MM.1S (cell line): ENCODE results near the gene FLT1.

Experiments used
- EZH2 ChIP-seq: fragments of 300-600 bp; sonication (generic); optimal IDR thresholded peaks from 2 replicates; pipeline ENCODE3; 2017; ENCODE audit warnings: low read depth, mild to moderate bottlenecking, antibody characterized with exemption, low read length, mixed read lengths
- EZH2phosphoT487 ChIP-seq: fragments of 300-600 bp; sonication (generic); IDR thresholded peaks from 2 replicates; pipeline ENCODE4 v1.6.1; 2018; ENCODE audit warnings: antibody characterized with exemption, low read length
- TF ChIP-seq, protein P1 (sequence below): fragments of 300-600 bp; sonication (generic); IDR thresholded peaks from 2 replicates; pipeline ENCODE4 v1.5.1; 2016; ENCODE audit warnings: antibody characterized with exemption, low read length, mixed read lengths

DNA sequence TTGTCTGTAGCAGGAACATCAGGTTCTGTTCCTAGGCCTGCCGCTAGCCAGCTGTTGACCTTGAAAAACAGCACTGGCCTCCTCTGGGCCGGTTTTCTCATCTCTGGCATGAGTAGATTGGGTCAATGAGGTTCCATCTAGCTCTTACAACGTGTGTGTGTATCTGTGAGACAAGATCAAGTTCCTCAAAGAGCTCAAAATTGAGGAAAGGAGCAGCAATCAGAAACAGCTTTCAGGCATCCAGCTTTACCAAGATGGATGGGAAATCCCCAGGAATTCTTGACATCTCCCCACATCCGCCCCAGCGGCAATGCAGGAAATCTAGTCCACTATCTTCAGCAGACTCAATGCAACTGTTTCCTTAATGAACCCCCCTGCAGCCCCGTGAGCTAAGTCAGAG is 4.9 kb downstream of the FLT1 start:
- TF ChIP-seq, protein P1, sequence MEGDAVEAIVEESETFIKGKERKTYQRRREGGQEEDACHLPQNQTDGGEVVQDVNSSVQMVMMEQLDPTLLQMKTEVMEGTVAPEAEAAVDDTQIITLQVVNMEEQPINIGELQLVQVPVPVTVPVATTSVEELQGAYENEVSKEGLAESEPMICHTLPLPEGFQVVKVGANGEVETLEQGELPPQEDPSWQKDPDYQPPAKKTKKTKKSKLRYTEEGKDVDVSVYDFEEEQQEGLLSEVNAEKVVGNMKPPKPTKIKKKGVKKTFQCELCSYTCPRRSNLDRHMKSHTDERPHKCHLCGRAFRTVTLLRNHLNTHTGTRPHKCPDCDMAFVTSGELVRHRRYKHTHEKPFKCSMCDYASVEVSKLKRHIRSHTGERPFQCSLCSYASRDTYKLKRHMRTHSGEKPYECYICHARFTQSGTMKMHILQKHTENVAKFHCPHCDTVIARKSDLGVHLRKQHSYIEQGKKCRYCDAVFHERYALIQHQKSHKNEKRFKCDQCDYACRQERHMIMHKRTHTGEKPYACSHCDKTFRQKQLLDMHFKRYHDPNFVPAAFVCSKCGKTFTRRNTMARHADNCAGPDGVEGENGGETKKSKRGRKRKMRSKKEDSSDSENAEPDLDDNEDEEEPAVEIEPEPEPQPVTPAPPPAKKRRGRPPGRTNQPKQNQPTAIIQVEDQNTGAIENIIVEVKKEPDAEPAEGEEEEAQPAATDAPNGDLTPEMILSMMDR = no peak
- TF ChIP-seq EZH2phosphoT487 (no peak), EZH2 (no peak)
